SHP77 (cell line): ENCODE results near the gene ADGRG4.
"Not testable (repeated sequence)": the region's sequence is repeated elsewhere in the genome, so short reads cannot be mapped to it uniquely, and the experiment has no call there.

Experiments used
- DNase-seq, 2 experiments: peaks; one replicate each; lab custom pipeline; 2025; lab: John Stamatoyannopoulos, UW

Gene ADGRG4, protein sequence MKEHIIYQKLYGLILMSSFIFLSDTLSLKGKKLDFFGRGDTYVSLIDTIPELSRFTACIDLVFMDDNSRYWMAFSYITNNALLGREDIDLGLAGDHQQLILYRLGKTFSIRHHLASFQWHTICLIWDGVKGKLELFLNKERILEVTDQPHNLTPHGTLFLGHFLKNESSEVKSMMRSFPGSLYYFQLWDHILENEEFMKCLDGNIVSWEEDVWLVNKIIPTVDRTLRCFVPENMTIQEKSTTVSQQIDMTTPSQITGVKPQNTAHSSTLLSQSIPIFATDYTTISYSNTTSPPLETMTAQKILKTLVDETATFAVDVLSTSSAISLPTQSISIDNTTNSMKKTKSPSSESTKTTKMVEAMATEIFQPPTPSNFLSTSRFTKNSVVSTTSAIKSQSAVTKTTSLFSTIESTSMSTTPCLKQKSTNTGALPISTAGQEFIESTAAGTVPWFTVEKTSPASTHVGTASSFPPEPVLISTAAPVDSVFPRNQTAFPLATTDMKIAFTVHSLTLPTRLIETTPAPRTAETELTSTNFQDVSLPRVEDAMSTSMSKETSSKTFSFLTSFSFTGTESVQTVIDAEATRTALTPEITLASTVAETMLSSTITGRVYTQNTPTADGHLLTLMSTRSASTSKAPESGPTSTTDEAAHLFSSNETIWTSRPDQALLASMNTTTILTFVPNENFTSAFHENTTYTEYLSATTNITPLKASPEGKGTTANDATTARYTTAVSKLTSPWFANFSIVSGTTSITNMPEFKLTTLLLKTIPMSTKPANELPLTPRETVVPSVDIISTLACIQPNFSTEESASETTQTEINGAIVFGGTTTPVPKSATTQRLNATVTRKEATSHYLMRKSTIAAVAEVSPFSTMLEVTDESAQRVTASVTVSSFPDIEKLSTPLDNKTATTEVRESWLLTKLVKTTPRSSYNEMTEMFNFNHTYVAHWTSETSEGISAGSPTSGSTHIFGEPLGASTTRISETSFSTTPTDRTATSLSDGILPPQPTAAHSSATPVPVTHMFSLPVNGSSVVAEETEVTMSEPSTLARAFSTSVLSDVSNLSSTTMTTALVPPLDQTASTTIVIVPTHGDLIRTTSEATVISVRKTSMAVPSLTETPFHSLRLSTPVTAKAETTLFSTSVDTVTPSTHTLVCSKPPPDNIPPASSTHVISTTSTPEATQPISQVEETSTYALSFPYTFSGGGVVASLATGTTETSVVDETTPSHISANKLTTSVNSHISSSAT (N-terminal part only)

DNA sequence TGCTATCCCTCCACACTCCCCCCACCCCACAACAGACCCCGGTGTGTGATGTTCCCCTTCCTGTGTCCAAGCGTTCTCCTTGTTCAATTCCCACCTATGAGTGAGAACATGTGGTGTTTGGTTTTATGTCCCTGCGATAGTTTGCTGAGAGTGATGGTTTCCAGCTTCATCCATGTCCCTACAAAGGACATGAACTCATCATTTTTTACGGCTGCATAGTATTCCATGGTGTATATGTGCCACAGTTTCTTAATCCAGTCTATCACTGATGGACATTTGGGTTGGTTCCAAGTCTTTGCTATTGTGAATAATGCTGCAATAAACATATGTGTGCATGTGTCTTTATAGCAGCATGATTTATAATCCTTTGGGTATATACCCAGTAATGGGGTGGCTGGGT is at the start of gene ADGRG4:
Gene ADGRG4 (plus strand): TSS at position 243 of the 400 bp plus-strand sequence. CDS start 7,815 bp downstream, outside the sequence.
- not testable (repeated sequence) for DNase-seq

DNA sequence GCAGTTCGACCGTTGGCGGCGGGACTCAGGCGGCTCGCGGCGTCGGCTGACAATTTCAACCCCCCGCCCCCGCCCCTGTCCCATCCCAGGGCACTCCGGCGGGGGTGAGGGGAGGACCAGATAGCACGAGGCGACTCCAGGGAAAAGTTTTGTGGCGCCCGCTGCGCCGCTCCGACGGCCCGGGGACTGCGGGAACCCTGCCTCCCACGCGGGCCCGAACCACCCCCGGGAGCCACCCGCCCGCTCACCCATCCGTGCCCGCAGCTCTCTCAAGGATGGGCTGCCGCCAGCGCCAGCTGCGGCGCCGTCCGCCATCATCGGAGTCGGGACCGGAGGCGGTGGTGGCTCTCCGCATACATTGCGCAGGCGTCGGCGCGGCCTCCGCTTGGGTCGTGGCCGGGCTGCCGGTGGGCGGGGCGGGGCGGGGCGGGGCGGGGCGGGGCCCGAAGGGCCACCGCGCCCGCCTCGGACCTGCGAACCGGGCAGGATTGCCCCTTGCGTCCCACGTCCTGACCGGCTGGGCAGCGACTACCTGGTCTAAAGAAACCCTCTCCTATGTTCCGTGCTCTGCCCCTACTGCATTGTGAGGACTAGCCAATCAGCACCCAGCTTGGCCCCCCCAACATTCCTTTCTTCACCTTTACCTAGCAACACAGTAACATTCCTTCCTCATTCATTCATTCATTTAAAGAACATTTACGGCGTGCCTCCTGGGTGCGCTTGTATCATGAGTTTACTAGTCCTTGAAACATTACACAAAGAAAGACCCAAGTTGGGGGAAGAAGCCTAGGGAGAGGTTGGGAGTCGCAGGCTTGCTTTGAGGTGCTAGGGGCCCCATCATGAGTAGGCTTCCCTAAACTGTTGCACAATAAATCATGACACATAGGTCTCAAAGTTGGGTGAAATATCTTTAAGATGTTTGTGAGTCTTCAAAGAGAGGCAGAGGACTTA is 49.4 kb upstream of the ADGRG4 start, which contains the start of gene MAP7D3:
Gene MAP7D3 (minus strand): TSS at position 360 of the 951 bp plus-strand sequence. CDS start 42 bp downstream, at position 318.
- no peak for DNase-seq

DNA sequence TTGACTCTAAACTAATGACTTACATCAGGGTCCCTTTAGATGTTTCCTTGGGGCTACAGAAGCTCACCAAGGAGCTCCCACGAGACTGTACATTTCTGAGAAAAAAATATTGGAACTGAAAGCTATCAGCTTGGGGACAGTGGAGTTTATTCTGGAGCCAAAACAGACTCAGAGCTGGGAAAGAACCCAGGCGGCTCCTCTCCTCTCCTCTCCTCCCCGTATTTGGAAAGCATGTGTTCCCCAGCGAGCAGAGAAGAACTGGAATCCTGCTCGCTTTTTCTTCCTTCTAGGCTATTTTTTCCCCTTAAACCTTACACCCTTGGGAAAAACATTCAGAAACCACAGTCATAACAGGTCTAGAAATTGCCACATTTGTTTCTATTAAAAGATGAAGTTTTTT is 45.2 kb upstream of the ADGRG4 start:
- no peak for DNase-seq

DNA sequence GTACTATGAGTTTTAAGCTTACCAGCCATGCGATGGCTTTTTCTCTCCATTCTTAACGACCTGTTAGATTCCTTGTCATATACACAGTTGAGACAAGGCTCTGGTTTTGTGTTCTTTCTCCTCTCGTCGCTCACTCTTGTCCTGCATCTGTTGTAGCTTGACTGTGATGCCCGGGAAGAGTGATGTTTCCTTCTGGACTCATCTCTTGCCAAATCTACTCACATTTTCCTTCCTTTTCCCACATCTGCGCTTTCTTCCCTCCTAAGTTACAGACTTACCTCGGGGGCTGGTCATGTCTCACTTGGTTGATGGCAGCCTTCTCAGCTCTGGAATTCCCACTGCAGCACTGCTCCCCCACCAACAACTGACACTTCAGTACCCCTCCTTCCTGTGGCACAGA is 44.7 kb upstream of the ADGRG4 start:
- no peak for DNase-seq

DNA sequence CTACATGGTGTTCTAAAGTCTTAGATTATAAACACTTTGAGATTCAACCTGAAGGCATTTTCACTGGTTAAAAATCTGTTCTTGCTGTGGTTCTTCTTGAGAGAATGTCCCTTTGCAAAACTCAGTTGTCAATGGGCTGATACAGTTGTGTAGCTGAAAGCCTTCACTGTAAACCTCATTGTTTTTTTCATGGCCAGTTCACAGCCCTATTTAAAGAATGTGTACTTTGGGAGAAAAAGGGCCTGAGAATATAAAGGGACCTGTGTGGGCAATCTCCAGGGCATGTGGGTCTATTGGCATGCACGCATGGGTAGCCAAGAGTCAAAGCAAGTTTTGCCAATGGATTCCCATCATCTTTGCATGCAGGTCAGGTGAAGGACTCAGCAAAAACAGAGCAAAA is 41.8 kb upstream of the ADGRG4 start:
- DNase-seq: no peak

DNA sequence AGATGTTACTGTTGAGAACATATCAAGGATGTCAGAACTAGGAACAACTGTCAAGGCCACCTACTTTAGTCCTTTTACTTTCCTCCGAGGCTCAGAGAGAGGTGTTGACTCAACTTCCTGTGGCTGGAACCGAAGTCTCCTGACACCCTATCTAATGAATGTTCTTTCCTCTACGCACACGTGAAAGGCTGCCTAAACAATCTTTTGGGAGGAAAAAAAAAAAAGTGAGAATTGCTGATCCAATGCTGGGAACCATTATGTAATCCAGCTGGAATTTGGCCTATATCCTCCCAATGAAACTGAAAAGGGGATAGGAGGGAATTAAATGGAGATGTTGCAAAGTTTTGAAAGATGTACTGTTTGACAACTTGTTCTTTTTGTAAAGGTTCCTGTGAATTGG is 41.2 kb upstream of the ADGRG4 start:
- no peak for DNase-seq

DNA sequence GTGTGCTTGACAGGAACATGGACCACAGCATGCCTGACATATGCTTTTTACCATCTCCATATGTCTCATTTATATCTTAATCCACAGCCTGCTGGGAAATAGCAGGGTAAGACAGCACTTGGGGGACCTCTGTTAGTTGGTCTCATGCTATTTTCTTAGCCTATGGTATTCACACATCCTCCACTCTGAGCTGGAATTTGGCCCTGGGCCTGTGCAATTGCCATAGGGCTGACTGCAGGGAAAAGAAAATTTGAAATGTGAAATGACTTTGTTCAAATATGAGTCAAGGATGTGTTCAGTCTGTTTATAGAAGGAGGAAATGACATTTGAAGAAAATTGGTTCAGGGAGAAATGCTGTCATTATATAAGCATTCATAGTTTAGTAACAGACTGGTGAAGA is 40.0 kb upstream of the ADGRG4 start:
- DNase-seq: no peak

DNA sequence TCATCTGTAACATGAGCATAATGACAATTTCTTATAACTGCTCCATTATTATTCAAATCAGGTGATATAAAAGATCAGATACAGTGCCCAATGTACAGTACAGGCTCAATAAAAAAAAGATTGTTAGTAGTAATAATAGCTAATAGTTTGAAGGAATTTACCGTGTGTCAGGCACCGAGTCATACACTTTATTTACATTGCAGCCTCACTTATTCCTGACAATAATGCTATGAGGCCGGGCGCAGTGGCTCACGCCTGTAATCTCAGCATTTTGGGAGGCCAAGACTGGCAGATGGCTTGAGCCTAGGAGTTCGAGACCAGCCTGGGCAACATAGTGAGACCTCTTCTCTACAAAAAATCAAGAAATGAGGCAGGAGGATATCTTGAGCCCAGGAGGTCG is 39.4 kb upstream of the ADGRG4 start:
- DNase-seq: no peak

DNA sequence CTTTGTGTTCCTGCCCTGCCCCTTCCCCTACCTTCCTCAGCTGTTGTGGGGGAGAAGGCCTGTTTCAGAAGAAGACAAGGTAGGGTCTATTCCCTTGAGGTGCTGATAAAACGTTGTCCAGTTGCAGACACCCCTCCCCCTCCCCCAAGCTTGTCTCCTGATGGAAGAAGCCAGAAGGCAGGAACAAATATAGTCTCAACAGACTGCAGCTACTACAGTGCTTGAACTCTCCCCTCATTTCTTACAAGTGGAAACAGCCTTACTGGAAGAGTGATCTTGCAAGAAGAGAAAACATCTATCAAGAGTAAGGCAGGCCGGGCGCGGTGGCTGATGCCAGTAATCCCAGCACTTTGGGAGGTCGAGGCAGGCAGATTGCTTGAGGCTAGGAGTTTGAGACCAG is 38.5 kb upstream of the ADGRG4 start:
- DNase-seq: no peak

DNA sequence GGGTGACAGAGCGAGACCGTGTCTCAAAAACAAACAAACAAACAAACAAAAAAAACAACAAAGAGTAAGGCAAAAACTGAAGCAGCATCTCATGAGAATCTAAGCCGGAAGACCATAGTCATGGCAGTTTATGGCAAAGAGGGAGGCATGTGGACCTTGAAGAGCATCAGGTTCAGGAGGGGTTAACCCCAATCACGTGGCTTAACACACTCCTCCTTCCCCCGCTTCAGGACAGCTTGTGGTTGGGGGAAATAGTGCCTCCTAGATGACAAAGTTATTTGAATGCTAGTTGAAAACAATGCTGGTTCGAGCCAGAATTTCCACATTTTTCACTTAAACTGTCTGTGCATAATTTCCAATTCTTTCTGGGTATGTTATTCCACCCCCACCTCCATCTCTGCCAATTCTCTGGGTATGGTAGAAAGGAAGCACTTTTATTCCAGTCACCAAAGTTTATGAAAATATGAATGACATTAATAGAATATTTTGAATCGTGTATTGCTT is 37.9 kb upstream of the ADGRG4 start:
- DNase-seq: no peak

DNA sequence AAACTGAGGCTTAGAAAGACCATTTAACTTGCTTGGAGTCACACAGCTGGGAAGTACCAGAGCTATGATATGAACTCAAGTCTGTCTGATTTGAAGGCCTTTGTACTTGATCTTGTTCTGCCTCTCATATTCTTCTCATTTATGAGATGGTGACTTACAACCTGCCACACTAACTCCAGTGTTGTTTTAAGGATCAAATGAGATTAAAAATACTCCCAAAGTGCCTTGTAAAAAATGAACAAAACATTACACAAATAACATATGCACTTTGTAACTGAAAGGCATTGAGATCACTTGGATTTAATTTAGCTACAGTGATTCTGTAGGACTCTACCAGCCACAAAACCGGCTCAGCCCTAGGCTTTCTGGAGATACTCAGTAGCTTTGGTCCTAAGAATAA is 33.9 kb upstream of the ADGRG4 start:
- no peak for DNase-seq

DNA sequence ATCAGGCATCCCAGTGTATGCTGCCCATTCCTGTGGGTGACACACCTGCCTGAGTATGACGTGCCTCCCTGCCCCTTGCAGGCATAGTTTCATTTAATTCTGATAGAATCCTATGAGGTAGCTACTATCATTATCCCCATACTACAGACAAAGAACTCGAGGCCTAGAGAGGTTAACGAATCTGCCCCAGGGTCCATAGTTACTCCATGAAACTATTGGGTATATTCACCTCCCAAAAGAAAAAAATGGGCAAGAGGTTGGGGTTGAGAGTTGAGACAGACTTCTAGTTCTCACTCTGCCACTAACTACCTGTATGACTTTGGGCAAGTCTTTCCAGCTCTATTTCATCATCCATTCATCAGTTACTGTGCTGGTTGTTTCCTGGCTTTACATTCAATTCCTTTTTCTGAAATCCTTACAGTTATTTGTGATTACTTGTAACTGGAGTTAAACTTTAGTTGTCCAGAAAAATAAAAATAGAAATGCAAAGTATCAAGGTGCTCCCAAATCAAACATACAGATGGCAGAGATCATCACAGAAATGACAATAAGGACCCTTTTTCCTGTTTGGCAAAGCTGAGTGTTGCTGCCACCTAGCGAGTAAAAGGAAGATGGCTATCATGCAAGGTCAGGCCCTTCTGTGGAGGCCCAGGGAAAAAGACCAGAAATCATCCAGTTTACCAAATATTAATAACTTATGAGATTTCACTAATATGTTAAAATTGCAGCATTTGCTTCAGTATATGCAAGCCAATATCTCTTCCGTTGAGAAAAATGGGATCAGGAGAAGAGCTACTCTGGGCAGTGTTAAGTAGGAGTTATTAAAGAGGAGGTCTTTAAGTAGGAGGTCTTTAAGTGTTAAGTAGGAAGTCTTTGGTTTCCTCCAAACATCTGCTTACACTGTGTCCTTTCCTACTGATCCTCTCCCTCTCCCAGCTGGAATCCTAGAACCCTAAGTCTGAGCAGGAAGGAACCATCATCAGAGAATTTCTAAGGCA is 32.4 kb upstream of the ADGRG4 start:
- peak; percentile 1 to 4 for DNase-seq

DNA sequence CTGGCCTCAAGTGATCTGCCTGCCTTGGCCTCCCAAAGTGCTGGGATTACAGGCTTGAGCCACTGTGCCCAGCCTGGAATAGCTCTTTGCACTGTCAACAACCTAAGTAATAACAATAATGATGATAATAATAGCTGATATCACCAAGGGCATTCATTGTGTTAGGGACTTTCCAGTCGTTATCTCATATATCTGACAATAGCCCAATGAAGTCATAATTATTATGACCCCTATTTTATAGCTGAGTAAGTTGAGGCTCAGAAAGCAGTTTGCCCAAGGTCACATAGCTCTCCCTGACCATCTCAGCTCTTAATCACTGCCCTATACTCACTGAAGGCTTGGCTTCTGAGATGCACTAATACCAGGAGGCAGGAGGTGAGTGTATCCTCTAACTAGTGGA is 30.8 kb upstream of the ADGRG4 start:
- no peak for DNase-seq

DNA sequence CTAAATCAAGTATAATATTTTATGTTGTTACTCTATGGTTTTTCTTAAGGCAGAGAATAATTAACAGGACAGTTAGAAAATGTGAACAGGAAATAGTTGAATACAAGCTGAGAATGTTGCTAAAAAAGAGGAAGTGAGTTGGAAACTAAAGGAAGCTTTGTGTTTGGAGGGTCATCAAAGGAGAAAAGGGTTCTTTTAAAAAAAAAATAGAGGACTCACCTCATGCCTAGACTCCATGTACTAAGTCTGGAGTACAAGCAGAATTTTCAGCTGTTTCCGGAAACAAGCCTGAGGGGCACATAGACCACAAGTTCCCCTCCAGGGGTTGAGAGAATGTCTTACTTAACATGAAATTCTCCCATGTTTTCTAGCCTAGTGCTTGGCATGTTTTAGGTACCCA is 29.5 kb upstream of the ADGRG4 start:
- no peak for DNase-seq

DNA sequence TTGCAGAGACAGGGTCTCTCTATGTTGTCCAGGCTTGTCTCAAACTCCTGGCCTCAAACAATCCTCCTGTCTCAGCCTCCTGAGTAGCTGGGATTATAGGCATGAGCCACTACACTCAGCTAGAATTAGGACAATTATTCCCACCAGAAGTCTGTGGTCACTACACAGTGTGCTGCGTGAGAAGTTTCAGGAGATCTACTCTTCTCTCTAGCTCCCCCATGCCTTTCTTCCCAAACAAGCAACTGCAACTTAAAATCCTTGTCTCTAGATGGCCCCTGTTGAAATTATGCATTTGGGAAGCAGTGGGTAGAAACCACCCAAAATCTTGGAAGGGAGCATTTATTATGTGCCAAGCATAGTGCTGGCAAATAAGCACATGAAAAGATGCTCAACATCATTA is 28.4 kb upstream of the ADGRG4 start:
- no peak for DNase-seq

DNA sequence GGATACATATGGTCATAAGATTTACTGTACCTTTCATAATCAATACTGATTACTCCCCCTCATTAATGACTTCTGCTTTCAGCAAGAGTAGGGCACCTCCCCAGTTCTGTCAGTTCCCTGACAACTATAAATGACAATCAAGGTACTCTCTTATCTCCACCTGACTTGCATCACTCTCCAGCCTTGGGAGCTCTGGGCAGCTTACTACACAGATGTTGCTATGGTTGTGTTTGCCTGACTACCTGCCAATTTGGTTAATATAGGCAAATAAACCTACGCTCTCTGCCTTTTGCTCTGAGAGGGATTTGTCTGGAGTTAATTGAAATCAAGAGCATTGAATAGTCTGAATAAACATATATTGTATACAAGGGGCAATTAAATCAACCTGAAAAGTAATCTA is 26.8 kb upstream of the ADGRG4 start:
- DNase-seq: no peak

DNA sequence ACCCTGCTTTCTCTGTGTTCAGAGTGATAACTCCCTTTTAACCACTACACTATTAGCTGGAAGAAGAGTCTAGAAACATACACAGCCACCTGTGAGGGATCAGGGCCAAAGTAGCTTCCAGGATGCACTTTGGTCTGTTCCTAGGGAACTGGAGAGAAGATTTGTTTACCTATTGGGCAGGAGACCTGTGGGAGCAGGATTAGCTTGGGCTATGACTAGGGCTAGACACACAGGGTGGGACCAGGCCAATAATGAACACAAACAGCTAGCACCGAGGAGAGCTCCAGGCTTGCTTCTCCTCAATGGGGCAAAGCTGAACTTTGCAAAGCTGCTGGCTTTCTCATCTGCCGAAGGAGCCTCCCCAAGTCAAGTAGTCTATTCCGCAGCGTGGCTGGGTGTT is 25.2 kb upstream of the ADGRG4 start:
- no peak for DNase-seq

DNA sequence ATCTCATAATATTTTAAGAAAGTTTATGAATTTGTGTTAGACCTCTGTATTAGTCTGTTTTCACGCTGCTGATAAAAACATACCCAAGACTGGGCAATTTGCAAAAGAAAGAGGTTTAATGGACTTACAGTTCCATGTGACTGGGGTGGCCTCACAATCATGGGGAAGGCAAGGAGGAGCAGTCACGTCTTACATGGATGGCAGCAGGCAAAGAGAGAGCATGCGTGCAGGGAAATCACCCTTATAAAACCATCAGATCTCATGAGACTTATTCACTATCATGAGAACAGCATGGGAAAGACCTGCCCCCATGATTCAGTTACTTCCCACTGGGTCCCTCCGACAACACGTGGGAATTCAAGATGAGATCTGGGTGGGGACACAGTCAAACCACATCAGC is 14.4 kb upstream of the ADGRG4 start:
- DNase-seq: not testable (repeated sequence)

DNA sequence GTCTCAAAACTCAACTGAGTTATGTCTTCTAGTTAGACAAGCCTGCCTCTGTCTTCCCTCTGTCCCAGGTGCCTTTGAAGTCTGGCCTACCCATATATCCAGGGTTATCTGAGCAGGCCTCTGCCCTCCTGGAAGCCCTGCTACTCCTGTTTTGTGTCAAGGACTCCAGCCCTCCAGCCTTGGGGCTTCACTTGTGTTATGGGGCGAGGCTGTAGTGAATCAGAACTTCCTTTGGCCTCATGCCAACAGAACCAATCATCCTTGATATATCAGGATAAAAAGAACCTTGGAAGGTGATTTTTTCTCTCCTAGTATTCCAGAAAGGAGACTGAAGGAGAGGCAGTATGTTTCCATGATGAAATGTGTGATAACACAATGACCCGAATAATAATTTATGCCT is 8.9 kb upstream of the ADGRG4 start:
- no peak for DNase-seq

DNA sequence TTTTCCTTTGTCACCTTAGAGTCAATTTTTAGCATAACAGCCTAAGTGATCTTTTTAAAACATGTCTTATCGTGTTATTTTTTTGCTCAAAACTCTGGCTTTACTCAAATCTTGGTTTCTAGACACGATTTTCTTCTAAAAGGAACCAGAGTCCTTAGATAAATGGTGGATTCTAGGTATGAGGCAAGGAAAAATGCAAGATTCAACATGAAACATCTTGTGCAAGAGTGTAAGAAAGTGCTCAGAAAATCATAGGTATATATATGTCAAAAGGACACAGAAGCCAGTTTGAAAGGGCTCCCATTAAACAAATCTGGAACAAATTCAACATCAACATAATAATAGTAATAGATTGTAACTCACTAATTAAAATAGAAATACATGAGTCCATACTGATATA is 8.1 kb upstream of the ADGRG4 start:
- DNase-seq: no peak
